ENCODE data around the gene CRABP2. TPM values are rescaled to one million over a fixed set of nuclear protein-coding genes. Genes with fewer than 3 reads are reported as not detected.

The CRABP2 gene
- total and polyA plus RNA-seq, 2 of the 13 experiments (the other 11 are each of a cell fraction or from before 2014, with no cell fraction given), result 0.40 to 0.60 TPM

DNA sequence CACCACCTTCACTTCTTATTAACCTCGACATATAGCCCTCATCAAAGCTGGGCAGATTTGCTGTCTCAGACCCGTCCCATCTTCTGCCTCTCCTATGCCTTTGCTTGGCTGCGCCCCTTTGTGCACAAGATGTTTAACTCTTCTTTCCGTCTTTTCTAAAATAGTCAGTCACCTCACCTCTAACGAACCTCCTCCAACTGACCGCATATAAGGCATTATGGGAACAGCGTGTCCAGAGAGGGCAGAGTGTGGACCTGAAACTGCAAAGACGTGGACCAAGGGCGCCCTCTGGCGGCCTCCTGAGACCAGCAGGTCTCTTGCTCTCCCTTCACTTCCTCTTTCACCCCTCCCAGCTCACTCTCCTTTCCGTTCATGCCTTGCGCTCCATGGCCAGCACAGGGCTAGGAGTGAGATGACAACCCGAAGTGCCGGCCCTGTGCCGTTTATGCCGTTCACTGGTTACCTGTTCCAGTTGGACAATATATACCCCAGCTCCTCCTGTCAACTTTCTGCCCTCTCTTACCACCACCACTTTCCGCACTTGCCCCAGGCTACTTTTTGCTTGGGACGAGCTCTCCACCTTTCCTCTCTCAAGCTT lies 20.4 kb upstream of the CRABP2 start (continued):
- TF ChIP-seq STAT6 (CRISPR knock-in tag; IDR thresholded peaks at IDR 0.05; ENCODE audit: borderline replicate concordance), result no peak
- no peak for TF ChIP-seq BORCS8-MEF2B (CRISPR knock-in tag; IDR thresholded peaks at IDR 0.05)
- no peak for TF ChIP-seq AKAP8 (CRISPR knock-in tag; IDR thresholded peaks at IDR 0.05)
- TF ChIP-seq, protein P1, sequence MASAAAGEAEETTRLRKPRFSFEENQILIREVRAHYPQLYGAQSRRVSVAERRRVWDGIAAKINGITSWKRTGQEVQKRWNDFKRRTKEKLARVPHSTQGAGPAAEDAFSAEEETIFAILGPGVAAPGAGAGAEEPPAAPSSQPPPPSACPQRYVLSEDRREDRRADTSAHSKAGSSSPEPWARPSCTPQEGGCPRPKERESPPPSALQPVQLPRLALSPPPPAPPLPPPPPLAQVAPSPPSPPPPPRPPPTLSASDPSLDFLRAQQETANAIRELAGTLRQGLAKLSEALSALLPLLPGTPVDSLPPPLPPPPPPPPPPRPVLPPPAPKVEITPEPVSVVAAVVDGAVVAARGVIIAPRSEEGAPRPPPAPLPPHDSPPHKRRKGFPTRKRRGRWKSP (CRISPR knock-in tag; IDR thresholded peaks at IDR 0.05), result 0 out of 2 replicates have a peak, but pooled peaks have one; percentile 26
- no peak for TF ChIP-seq ZNF235 (CRISPR knock-in tag; IDR thresholded peaks at IDR 0.05; ENCODE audit: borderline replicate concordance)
- TF ChIP-seq ZFAT (CRISPR knock-in tag; conservative IDR thresholded peaks at IDR 0.05), result no peak
- TF ChIP-seq POGZ (CRISPR knock-in tag; IDR thresholded peaks at IDR 0.05), result 0 out of 2 replicates have a peak, but pooled peaks have one; percentile 40
- TF ChIP-seq FOXA3 (CRISPR knock-in tag; IDR thresholded peaks at IDR 0.05), result 0 out of 2 replicates have a peak, but pooled peaks have one; percentile 16
- TF ChIP-seq KLF12 (CRISPR knock-in tag; IDR thresholded peaks at IDR 0.05; ENCODE audit: borderline replicate concordance), result no peak
- TF ChIP-seq SP2 (CRISPR knock-in tag; IDR thresholded peaks at IDR 0.05), result peak; percentile 38; the same call in 1 of the 2 replicates
- TF ChIP-seq, protein P2, sequence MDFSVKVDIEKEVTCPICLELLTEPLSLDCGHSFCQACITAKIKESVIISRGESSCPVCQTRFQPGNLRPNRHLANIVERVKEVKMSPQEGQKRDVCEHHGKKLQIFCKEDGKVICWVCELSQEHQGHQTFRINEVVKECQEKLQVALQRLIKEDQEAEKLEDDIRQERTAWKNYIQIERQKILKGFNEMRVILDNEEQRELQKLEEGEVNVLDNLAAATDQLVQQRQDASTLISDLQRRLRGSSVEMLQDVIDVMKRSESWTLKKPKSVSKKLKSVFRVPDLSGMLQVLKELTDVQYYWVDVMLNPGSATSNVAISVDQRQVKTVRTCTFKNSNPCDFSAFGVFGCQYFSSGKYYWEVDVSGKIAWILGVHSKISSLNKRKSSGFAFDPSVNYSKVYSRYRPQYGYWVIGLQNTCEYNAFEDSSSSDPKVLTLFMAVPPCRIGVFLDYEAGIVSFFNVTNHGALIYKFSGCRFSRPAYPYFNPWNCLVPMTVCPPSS (IDR thresholded peaks at IDR 0.05), result no peak
- TF ChIP-seq ZNF749 (CRISPR knock-in tag; IDR thresholded peaks at IDR 0.05; ENCODE audit: borderline replicate concordance), result no peak
- TF ChIP-seq ZBTB25 (CRISPR knock-in tag; IDR thresholded peaks at IDR 0.05), result no peak
- TF ChIP-seq, protein P3, sequence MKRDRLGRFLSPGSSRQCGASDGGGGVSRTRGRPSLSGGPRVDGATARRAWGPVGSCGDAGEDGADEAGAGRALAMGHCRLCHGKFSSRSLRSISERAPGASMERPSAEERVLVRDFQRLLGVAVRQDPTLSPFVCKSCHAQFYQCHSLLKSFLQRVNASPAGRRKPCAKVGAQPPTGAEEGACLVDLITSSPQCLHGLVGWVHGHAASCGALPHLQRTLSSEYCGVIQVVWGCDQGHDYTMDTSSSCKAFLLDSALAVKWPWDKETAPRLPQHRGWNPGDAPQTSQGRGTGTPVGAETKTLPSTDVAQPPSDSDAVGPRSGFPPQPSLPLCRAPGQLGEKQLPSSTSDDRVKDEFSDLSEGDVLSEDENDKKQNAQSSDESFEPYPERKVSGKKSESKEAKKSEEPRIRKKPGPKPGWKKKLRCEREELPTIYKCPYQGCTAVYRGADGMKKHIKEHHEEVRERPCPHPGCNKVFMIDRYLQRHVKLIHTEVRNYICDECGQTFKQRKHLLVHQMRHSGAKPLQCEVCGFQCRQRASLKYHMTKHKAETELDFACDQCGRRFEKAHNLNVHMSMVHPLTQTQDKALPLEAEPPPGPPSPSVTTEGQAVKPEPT (CRISPR knock-in tag; IDR thresholded peaks at IDR 0.05; ENCODE audit: low read depth), result no peak
- TF ChIP-seq KDM3A (CRISPR knock-in tag; IDR thresholded peaks at IDR 0.05; ENCODE audit: low read depth), result 0 out of 2 replicates have a peak, but pooled peaks have one; percentile 50
- TF ChIP-seq NFE2L2 (IDR thresholded peaks at IDR 0.05; ENCODE audit: low read length), result no peak
- TF ChIP-seq ZNF33B (CRISPR knock-in tag; IDR thresholded peaks at IDR 0.05), result no peak
- no peak for TF ChIP-seq DDIT3 (CRISPR knock-in tag; IDR thresholded peaks at IDR 0.05)
- TF ChIP-seq ELF3 (CRISPR knock-in tag; IDR thresholded peaks at IDR 0.05), result peak; percentile 96
- no peak for TF ChIP-seq ZNF44 (CRISPR knock-in tag; IDR thresholded peaks at IDR 0.05)
- TF ChIP-seq ZSCAN25 (CRISPR knock-in tag; IDR thresholded peaks at IDR 0.05), result peak; percentile 92
- TF ChIP-seq LCORL (IDR thresholded peaks at IDR 0.05), result no peak
- TF ChIP-seq LCORL (CRISPR knock-in tag; IDR thresholded peaks at IDR 0.05), result 0 out of 2 replicates have a peak, but pooled peaks have one; percentile 39
